ENCODE results near the gene PER1.

The PER1 gene

GRCh38 chr17:8159459-8160223 lies 7.4 kb upstream of the PER1 start:
- FAIRE-seq (no peak), DNase-seq (ENCODE audit: insufficient read length, low spot score) (no peak)
- TF ChIP-seq CTCF (IDR thresholded peaks at IDR 0.05; ENCODE audit: insufficient read depth, missing control alignments) = no peak

- no peak for FAIRE-seq
- TF ChIP-seq CTCF (IDR thresholded peaks at IDR 0.05; ENCODE audit: insufficient read depth, missing control alignments) = no peak
- no peak for DNase-seq (ENCODE audit: insufficient read length, low spot score)
These were observed 6.8 kb upstream of the PER1 start for GRCh38 chr17:8159032-8159400.

- peak; percentile 50 for TF ChIP-seq CTCF (IDR thresholded peaks at IDR 0.05; ENCODE audit: insufficient read depth, missing control alignments)
- peak; percentile 64 for DNase-seq (ENCODE audit: insufficient read length, low spot score)
- no peak for FAIRE-seq
These were observed 6.2 kb upstream of the PER1 start for GRCh38 chr17:8158267-8159031.

GRCh38 chr17:8156246-8156992 lies 4.2 kb upstream of the PER1 start:
- peak; percentile 95 for DNase-seq (ENCODE audit: insufficient read length, low spot score)
- no peak for TF ChIP-seq CTCF (IDR thresholded peaks at IDR 0.05; ENCODE audit: insufficient read depth, missing control alignments)
- no peak for FAIRE-seq

GRCh38 chr17:8155996-8156245 lies 3.7 kb upstream of the PER1 start:
- no peak for DNase-seq (ENCODE audit: insufficient read length, low spot score)
- TF ChIP-seq CTCF (IDR thresholded peaks at IDR 0.05; ENCODE audit: insufficient read depth, missing control alignments) = no peak
- FAIRE-seq = no peak

- no peak for TF ChIP-seq CTCF (IDR thresholded peaks at IDR 0.05; ENCODE audit: insufficient read depth, missing control alignments)
- FAIRE-seq (no peak), DNase-seq (ENCODE audit: insufficient read length, low spot score) (no peak)
These were observed 3.2 kb upstream of the PER1 start for GRCh38 chr17:8155231-8155995.
